Glutamatergic neuron (in vitro differentiated cells): ENCODE results near the gene PHF13. TPM values are rescaled to one million over a fixed set of nuclear protein-coding genes. Genes with fewer than 3 reads are reported as not detected.
A peak's percentile ranks its signal among the peaks of the same experiment; 100 is the strongest.

Experiments used
- DNase-seq: peaks from one replicate; pipeline ENCODE4 v3.0.0; 2022
- H3K27ac Mint-ChIP-seq: one replicate; pipeline ENCODE4 v1.8.0; 2020; ENCODE audit warnings: mild to moderate bottlenecking, mixed read lengths, inconsistent platforms; ENCODE audit not compliant: unreplicated experiment
- H3K27me3 Mint-ChIP-seq: one replicate; pipeline ENCODE4 v1.8.0; 2020; ENCODE audit warnings: mild to moderate bottlenecking, moderate library complexity, mixed read lengths, inconsistent platforms; ENCODE audit not compliant: unreplicated experiment
- H3K36me3 Mint-ChIP-seq: one replicate; pipeline ENCODE4 v1.8.0; 2020; ENCODE audit warnings: mild to moderate bottlenecking, mixed read lengths, inconsistent platforms; ENCODE audit not compliant: unreplicated experiment
- H3K4me1 Mint-ChIP-seq: one replicate; pipeline ENCODE4 v1.8.0; 2020; ENCODE audit warnings: mild to moderate bottlenecking, low read depth, mixed read lengths, inconsistent platforms; ENCODE audit not compliant: unreplicated experiment
- H3K4me3 Mint-ChIP-seq: one replicate; pipeline ENCODE4 v1.8.0; 2020; ENCODE audit warnings: mild to moderate bottlenecking, mixed read lengths, inconsistent platforms; ENCODE audit not compliant: unreplicated experiment
- H3K9me3 Mint-ChIP-seq: one replicate; pipeline ENCODE4 v1.8.0; 2020; ENCODE audit warnings: mild to moderate bottlenecking, moderate library complexity, mixed read lengths, inconsistent platforms; ENCODE audit not compliant: unreplicated experiment
- total RNA-seq: library from RNA; stranded (reverse); fragmentation: NEBNext Ultra II Directional; extraction: Animal tissue kit (Norgen Biotek cat#: 25700); gene quantifications from one replicate; pipeline ENCODE4 v1.2.1, GENCODE V29; 2021; ENCODE audit not compliant: unreplicated experiment
- TF ChIP-seq, protein P1 (sequence below): fragments of 200-600 bp; sonication (generic); IDR thresholded peaks from one replicate; pipeline ENCODE4 v1.5.0; 2021; ENCODE audit not compliant: partially characterized antibody, unreplicated experiment

Gene PHF13
- total RNA-seq, 1 donor from 2014 or later = 13.2 TPM

DNA sequence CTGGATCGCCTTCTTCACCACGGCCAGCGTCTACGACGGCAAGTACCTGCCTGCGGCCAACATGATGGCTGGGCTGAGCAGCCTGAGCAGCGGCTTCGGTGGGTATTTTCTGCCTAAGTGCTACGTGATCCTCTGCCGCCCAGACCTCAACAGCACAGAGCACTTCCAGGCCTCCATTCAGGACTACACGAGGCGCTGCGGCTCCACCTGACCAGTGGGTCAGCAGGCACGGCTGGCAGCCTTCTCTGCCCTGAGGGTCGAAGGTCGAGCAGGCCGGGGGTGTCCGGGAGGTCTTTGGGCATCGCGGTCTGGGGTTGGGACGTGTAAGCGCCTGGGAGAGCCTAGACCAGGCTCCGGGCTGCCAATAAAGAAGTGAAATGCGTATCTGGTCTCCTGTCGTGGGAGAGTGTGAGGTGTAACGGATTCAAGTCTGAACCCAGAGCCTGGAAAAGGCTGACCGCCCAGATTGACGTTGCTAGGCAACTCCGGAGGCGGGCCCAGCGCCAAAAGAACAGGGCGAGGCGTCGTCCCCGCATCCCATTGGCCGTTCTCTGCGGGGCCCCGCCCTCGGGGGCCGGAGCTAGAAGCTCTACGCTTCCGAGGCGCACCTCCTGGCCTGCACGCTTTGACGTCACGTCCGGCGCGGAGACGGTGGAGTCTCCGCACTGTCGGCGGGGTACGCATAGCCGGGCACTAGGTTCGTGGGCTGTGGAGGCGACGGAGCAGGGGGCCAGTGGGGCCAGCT lies 34.0 kb upstream of the PHF13 start, which contains the start of gene ZBTB48:
Gene ZBTB48 (plus strand): TSS at position 621 of the 745 bp plus-strand sequence. CDS start 616 bp downstream, outside the sequence.
- Mint-ChIP-seq H3K36me3 (no peaks in the 10 kb centered on the region), H3K9me3 (no peaks in the 10 kb centered on the region), H3K4me1 (peaks cover 15% of the 10 kb centered on the region), H3K27me3 (no peaks in the 10 kb centered on the region), H3K4me3 (peak within 1 kb of the TSS; percentile 92), H3K27ac (peak within 1 kb of the TSS; percentile 84)
- TF ChIP-seq, protein P1, sequence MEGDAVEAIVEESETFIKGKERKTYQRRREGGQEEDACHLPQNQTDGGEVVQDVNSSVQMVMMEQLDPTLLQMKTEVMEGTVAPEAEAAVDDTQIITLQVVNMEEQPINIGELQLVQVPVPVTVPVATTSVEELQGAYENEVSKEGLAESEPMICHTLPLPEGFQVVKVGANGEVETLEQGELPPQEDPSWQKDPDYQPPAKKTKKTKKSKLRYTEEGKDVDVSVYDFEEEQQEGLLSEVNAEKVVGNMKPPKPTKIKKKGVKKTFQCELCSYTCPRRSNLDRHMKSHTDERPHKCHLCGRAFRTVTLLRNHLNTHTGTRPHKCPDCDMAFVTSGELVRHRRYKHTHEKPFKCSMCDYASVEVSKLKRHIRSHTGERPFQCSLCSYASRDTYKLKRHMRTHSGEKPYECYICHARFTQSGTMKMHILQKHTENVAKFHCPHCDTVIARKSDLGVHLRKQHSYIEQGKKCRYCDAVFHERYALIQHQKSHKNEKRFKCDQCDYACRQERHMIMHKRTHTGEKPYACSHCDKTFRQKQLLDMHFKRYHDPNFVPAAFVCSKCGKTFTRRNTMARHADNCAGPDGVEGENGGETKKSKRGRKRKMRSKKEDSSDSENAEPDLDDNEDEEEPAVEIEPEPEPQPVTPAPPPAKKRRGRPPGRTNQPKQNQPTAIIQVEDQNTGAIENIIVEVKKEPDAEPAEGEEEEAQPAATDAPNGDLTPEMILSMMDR = no peak
- peak; percentile 99 for DNase-seq

DNA sequence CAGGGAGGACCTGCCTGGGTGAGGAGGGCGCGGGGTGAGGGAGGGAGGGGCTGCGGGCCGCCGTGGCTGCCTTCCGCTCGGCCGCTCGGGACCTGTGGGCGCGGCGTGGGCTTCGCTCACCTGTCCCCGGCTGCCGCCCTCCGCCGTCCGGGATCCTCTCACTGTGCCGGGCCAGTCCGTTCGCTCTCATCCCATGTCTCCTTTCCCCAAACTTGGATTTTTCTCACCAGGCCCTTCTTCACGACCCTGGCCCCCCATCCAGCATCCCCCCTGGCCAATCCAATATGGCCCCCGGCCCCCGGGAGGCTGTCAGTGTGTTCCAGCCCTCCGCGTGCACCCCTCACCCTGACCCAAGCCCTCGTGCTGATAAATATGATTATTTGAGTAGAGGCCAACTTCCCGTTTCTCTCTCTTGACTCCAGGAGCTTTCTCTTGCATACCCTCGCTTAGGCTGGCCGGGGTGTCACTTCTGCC lies 33.4 kb upstream of the PHF13 start:
- H3K4me3 Mint-ChIP-seq = peak overlapping the region; percentile 92
- peaks cover 2% of the 10 kb centered on the region for H3K9me3 Mint-ChIP-seq
- H3K4me1 Mint-ChIP-seq = peaks cover 20% of the 10 kb centered on the region
- H3K27ac Mint-ChIP-seq = peak overlapping the region; percentile 84
- no peaks in the 10 kb centered on the region for H3K36me3 Mint-ChIP-seq
- peaks cover 2% of the 10 kb centered on the region for H3K27me3 Mint-ChIP-seq
- TF ChIP-seq, protein P1 = no peak
- DNase-seq = no peak

DNA sequence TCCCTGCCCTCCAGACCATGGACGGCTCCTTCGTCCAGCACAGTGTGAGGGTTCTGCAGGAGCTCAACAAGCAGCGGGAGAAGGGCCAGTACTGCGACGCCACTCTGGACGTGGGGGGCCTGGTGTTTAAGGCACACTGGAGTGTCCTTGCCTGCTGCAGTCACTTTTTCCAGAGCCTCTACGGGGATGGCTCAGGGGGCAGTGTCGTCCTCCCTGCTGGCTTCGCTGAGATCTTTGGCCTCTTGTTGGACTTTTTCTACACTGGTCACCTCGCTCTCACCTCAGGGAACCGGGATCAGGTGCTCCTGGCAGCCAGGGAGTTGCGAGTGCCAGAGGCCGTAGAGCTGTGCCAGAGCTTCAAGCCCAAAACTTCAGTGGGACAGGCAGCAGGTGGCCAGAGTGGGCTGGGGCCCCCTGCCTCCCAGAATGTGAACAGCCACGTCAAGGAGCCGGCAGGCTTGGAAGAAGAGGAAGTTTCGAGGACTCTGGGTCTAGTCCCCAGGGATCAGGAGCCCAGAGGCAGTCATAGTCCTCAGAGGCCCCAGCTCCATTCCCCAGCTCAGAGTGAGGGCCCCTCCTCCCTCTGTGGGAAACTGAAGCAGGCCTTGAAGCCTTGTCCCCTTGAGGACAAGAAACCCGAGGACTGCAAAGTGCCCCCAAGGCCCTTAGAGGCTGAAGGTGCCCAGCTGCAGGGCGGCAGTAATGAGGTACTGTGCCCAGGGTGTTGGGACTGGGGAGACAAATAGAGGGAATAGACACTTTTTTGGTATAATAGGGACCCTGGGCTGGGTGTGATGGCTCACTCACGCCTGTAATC lies 32.7 kb upstream of the PHF13 start:
- TF ChIP-seq, protein P1 = no peak
- peak overlapping the region; percentile 92 for H3K4me3 Mint-ChIP-seq
- DNase-seq = no peak
- H3K36me3 Mint-ChIP-seq = no peaks in the 10 kb centered on the region
- peaks cover 20% of the 10 kb centered on the region for H3K4me1 Mint-ChIP-seq
- H3K27ac Mint-ChIP-seq = no peak overlapping the region
- peaks cover 2% of the 10 kb centered on the region for H3K27me3 Mint-ChIP-seq
- H3K9me3 Mint-ChIP-seq = peaks cover 2% of the 10 kb centered on the region

DNA sequence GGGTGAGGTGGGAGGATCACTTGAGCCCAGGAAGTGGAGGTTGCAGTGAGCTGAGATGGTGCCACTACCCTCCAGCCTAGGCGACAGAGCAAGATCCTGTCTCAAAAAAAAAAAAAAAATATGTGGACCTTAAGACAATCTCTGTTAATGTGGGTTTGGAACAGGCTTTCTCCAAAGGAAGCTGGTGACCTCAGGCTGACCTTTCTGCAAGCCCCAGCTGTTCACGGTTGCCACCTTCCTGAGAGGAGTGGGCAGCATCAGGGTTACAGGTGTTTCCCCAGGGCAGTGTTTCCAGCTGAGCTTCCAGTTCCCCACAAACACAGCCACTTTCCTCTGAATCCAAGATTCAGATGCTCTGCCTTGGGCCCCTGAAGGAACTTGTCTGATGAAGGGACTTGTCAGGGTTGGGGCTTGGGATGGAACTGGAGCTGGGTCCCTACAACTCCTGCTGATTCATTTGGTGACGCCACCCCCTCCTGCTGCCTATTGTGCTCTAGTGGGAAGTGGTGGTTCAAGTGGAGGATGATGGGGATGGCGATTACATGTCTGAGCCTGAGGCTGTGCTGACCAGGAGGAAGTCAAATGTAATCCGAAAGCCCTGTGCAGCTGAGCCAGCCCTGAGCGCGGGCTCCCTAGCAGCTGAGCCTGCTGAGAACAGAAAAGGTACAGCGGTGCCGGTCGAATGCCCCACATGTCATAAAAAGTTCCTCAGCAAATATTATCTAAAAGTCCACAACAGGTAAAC lies 31.8 kb upstream of the PHF13 start:
- TF ChIP-seq, protein P1 = no peak
- no peaks in the 10 kb centered on the region for H3K36me3 Mint-ChIP-seq
- peaks cover 2% of the 10 kb centered on the region for H3K9me3 Mint-ChIP-seq
- no peak overlapping the region for H3K4me3 Mint-ChIP-seq
- DNase-seq = no peak
- no peak overlapping the region for H3K27ac Mint-ChIP-seq
- peaks cover 2% of the 10 kb centered on the region for H3K27me3 Mint-ChIP-seq
- H3K4me1 Mint-ChIP-seq = peaks cover 20% of the 10 kb centered on the region
